ENCODE results near the gene TGFA. TPM values are rescaled to one million over a fixed set of nuclear protein-coding genes. Genes with fewer than 3 reads are reported as not detected.

The TGFA gene
- total and polyA plus RNA-seq, 4 donors = 1.1 to 2.9 (median 1.7) TPM

DNA sequence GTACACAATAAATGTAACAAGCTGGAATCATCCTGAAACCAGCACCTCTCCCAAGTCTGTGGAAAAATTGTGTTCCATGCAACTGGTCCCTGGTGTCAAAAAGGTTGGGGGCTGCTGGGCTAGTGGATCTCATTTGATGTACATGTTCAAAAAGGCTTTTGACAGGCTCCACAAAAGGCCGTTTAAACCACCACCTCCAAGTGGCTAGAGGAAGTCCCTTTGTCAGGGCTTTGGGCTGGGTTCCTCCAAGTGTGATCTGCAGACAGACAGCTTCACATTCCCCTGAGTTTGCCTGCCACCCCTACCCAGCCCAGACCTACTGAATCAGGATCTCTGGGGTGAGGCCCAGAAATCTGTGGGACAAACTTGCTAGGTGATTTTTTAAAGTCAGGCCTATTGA lies 84.7 kb downstream of the TGFA start:
- no peak overlapping the region for H3K4me3 ChIP-seq (ENCODE audit: low read depth in 1 of 3, low read length in 3 of 3)
- no peak overlapping the region for H3K9ac ChIP-seq (ENCODE audit: low read depth in 1 of 2, low read length in 2 of 2)
- H3K9me3 ChIP-seq (ENCODE audit: control insufficient read depth in 4 of 4, low read length in 3 of 4) = no peaks in the 10 kb centered on the region
- TF ChIP-seq GABPA (IDR thresholded peaks at IDR 0.05 in 1 of 2, conservative IDR thresholded peaks at IDR 0.05 in 1 of 2) = no peak
- no peak for TF ChIP-seq JUND (IDR thresholded peaks at IDR 0.05)
- TF ChIP-seq, protein P1, sequence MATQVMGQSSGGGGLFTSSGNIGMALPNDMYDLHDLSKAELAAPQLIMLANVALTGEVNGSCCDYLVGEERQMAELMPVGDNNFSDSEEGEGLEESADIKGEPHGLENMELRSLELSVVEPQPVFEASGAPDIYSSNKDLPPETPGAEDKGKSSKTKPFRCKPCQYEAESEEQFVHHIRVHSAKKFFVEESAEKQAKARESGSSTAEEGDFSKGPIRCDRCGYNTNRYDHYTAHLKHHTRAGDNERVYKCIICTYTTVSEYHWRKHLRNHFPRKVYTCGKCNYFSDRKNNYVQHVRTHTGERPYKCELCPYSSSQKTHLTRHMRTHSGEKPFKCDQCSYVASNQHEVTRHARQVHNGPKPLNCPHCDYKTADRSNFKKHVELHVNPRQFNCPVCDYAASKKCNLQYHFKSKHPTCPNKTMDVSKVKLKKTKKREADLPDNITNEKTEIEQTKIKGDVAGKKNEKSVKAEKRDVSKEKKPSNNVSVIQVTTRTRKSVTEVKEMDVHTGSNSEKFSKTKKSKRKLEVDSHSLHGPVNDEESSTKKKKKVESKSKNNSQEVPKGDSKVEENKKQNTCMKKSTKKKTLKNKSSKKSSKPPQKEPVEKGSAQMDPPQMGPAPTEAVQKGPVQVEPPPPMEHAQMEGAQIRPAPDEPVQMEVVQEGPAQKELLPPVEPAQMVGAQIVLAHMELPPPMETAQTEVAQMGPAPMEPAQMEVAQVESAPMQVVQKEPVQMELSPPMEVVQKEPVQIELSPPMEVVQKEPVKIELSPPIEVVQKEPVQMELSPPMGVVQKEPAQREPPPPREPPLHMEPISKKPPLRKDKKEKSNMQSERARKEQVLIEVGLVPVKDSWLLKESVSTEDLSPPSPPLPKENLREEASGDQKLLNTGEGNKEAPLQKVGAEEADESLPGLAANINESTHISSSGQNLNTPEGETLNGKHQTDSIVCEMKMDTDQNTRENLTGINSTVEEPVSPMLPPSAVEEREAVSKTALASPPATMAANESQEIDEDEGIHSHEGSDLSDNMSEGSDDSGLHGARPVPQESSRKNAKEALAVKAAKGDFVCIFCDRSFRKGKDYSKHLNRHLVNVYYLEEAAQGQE (IDR thresholded peaks at IDR 0.05) = no peak
- TF ChIP-seq, protein P2, sequence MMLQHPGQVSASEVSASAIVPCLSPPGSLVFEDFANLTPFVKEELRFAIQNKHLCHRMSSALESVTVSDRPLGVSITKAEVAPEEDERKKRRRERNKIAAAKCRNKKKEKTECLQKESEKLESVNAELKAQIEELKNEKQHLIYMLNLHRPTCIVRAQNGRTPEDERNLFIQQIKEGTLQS (IDR thresholded peaks at IDR 0.05) = no peak
- no peak for TF ChIP-seq NR2F2 (IDR thresholded peaks at IDR 0.05)
- no peak for TF ChIP-seq SP1 (IDR thresholded peaks at IDR 0.05)
- no peak for TF ChIP-seq YY1 (IDR thresholded peaks at IDR 0.05)
- no peak for TF ChIP-seq HNF4A (conservative IDR thresholded peaks at IDR 0.05)
- TF ChIP-seq RAD21 (IDR thresholded peaks at IDR 0.05) = no peak
- TF ChIP-seq, protein P3, sequence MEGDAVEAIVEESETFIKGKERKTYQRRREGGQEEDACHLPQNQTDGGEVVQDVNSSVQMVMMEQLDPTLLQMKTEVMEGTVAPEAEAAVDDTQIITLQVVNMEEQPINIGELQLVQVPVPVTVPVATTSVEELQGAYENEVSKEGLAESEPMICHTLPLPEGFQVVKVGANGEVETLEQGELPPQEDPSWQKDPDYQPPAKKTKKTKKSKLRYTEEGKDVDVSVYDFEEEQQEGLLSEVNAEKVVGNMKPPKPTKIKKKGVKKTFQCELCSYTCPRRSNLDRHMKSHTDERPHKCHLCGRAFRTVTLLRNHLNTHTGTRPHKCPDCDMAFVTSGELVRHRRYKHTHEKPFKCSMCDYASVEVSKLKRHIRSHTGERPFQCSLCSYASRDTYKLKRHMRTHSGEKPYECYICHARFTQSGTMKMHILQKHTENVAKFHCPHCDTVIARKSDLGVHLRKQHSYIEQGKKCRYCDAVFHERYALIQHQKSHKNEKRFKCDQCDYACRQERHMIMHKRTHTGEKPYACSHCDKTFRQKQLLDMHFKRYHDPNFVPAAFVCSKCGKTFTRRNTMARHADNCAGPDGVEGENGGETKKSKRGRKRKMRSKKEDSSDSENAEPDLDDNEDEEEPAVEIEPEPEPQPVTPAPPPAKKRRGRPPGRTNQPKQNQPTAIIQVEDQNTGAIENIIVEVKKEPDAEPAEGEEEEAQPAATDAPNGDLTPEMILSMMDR (IDR thresholded peaks at IDR 0.05; ENCODE audit: low read depth, low read length, missing input control) = no peak
- TF ChIP-seq TAF1 (conservative IDR thresholded peaks at IDR 0.05) = no peak
- TF ChIP-seq, protein P4, sequence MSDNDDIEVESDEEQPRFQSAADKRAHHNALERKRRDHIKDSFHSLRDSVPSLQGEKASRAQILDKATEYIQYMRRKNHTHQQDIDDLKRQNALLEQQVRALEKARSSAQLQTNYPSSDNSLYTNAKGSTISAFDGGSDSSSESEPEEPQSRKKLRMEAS (IDR thresholded peaks at IDR 0.05) = no peak
- TF ChIP-seq FOXA2 (IDR thresholded peaks at IDR 0.05) = no peak
- TF ChIP-seq, protein P5, sequence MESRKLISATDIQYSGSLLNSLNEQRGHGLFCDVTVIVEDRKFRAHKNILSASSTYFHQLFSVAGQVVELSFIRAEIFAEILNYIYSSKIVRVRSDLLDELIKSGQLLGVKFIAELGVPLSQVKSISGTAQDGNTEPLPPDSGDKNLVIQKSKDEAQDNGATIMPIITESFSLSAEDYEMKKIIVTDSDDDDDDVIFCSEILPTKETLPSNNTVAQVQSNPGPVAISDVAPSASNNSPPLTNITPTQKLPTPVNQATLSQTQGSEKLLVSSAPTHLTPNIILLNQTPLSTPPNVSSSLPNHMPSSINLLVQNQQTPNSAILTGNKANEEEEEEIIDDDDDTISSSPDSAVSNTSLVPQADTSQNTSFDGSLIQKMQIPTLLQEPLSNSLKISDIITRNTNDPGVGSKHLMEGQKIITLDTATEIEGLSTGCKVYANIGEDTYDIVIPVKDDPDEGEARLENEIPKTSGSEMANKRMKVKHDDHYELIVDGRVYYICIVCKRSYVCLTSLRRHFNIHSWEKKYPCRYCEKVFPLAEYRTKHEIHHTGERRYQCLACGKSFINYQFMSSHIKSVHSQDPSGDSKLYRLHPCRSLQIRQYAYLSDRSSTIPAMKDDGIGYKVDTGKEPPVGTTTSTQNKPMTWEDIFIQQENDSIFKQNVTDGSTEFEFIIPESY (IDR thresholded peaks at IDR 0.05) = no peak
- TF ChIP-seq EGR1 (IDR thresholded peaks at IDR 0.05; ENCODE audit: low read depth in 2 of 2) = no peak
- TF ChIP-seq RXRA (IDR thresholded peaks at IDR 0.05) = no peak
- 50% methylated on average over 1 of the region's 1 CpG for WGBS
- DNase-seq (ENCODE audit: low spot score) = no peak
- H3K36me3 ChIP-seq (ENCODE audit: control insufficient read depth in 4 of 4, insufficient read depth in 3 of 4, low read depth in 1 of 4, low read length in 3 of 4) = no peaks in the 10 kb centered on the region
- H3K4me1 ChIP-seq (ENCODE audit: control insufficient read depth in 4 of 4, insufficient read depth in 4 of 4, low read length in 3 of 4) = no peaks in the 10 kb centered on the region
- H3K27ac ChIP-seq (ENCODE audit: low read depth in 1 of 2, low read length in 2 of 2) = no peak overlapping the region
- H3K27me3 ChIP-seq (ENCODE audit: control insufficient read depth in 4 of 4, insufficient read depth in 4 of 4, low read length in 3 of 4) = no peaks in the 10 kb centered on the region

Data from liver (tissue), 9 donors.